ENCODE data around the gene MRPL39.

MRPL39 gene

GRCh38 chr21:25619198-25619597, 11.9 kb upstream of the MRPL39 start:
- no peak for TF ChIP-seq POU2F2 (IDR thresholded peaks at IDR 0.05; ENCODE audit: low read depth, low read length)
- no peak for TF ChIP-seq POLR2AphosphoS5 (IDR thresholded peaks at IDR 0.05; ENCODE audit: low read depth, low read length)
- no peak for TF ChIP-seq TAF1 (IDR thresholded peaks at IDR 0.05; ENCODE audit: low read depth, low read length)
- no peak for TF ChIP-seq POLR2A (IDR thresholded peaks at IDR 0.05; ENCODE audit: low read depth, low read length)
- TF ChIP-seq SPI1 (IDR thresholded peaks at IDR 0.05; ENCODE audit: low read depth, low read length): no peak
- no peak for TF ChIP-seq PAX5 (IDR thresholded peaks at IDR 0.05; ENCODE audit: insufficient read depth, low read length, severe bottlenecking)
- FAIRE-seq (no peak), DNase-seq (ENCODE audit: insufficient read length, low spot score) (no peak)

GRCh38 chr21:25615880-25616279, 8.6 kb upstream of the MRPL39 start:
- FAIRE-seq (no peak), DNase-seq (ENCODE audit: insufficient read length, low spot score) (no peak)
- TF ChIP-seq POU2F2 (IDR thresholded peaks at IDR 0.05; ENCODE audit: low read depth, low read length) (no peak), TAF1 (IDR thresholded peaks at IDR 0.05; ENCODE audit: low read depth, low read length) (no peak), POLR2AphosphoS5 (IDR thresholded peaks at IDR 0.05; ENCODE audit: low read depth, low read length) (no peak), POLR2A (IDR thresholded peaks at IDR 0.05; ENCODE audit: low read depth, low read length) (no peak), SPI1 (IDR thresholded peaks at IDR 0.05; ENCODE audit: low read depth, low read length) (no peak), PAX5 (IDR thresholded peaks at IDR 0.05; ENCODE audit: insufficient read depth, low read length, severe bottlenecking) (no peak)

GRCh38 chr21:25614441-25614840, 7.2 kb upstream of the MRPL39 start:
- DNase-seq (ENCODE audit: insufficient read length, low spot score): no peak
- TF ChIP-seq TAF1 (IDR thresholded peaks at IDR 0.05; ENCODE audit: low read depth, low read length) (no peak), POU2F2 (IDR thresholded peaks at IDR 0.05; ENCODE audit: low read depth, low read length) (no peak), POLR2AphosphoS5 (IDR thresholded peaks at IDR 0.05; ENCODE audit: low read depth, low read length) (no peak), POLR2A (IDR thresholded peaks at IDR 0.05; ENCODE audit: low read depth, low read length) (no peak)
- FAIRE-seq: no peak

GRCh38 chr21:25608044-25608737, 910 bp upstream of the MRPL39 start:
- DNase-seq (ENCODE audit: insufficient read length, low spot score) (peak; percentile 39), FAIRE-seq (peak; percentile 95)
- TF ChIP-seq POU2F2 (IDR thresholded peaks at IDR 0.05; ENCODE audit: low read depth, low read length): 0 out of 2 replicates have a peak, but pooled peaks have one; percentile 16
- TF ChIP-seq SPI1 (IDR thresholded peaks at IDR 0.05; ENCODE audit: low read depth, low read length): no peak
- no peak for TF ChIP-seq PAX5 (IDR thresholded peaks at IDR 0.05; ENCODE audit: insufficient read depth, low read length, severe bottlenecking)

- DNase-seq (ENCODE audit: insufficient read length, low spot score) (no peak), FAIRE-seq (no peak)
- TF ChIP-seq POLR2AphosphoS5 (IDR thresholded peaks at IDR 0.05; ENCODE audit: low read depth, low read length) (0 out of 2 replicates have a peak, but pooled peaks have one; percentile 34), POLR2A (IDR thresholded peaks at IDR 0.05; ENCODE audit: low read depth, low read length) (no peak), POU2F2 (IDR thresholded peaks at IDR 0.05; ENCODE audit: low read depth, low read length) (no peak), SPI1 (IDR thresholded peaks at IDR 0.05; ENCODE audit: low read depth, low read length) (no peak)
Observed at GRCh38 chr21:25589887-25590286, 17.4 kb downstream of the MRPL39 start.

GRCh38 chr21:25586791-25587190, 20.5 kb downstream of the MRPL39 start:
- FAIRE-seq (no peak), DNase-seq (ENCODE audit: insufficient read length, low spot score) (no peak)
- TF ChIP-seq TAF1 (IDR thresholded peaks at IDR 0.05; ENCODE audit: low read depth, low read length) (no peak), POU2F2 (IDR thresholded peaks at IDR 0.05; ENCODE audit: low read depth, low read length) (no peak), PAX5 (IDR thresholded peaks at IDR 0.05; ENCODE audit: insufficient read depth, low read length, severe bottlenecking) (no peak), POLR2AphosphoS5 (IDR thresholded peaks at IDR 0.05; ENCODE audit: low read depth, low read length) (no peak), POLR2A (IDR thresholded peaks at IDR 0.05; ENCODE audit: low read depth, low read length) (peak; percentile 4), SPI1 (IDR thresholded peaks at IDR 0.05; ENCODE audit: low read depth, low read length) (no peak)

GRCh38 chr21:25586326-25586725, 21.0 kb downstream of the MRPL39 start:
- no peak for DNase-seq (ENCODE audit: insufficient read length, low spot score)
- FAIRE-seq: peak; percentile 48
- no peak for TF ChIP-seq PAX5 (IDR thresholded peaks at IDR 0.05; ENCODE audit: insufficient read depth, low read length, severe bottlenecking)
- peak; percentile 78 for TF ChIP-seq POLR2A (IDR thresholded peaks at IDR 0.05; ENCODE audit: low read depth, low read length)
- TF ChIP-seq POLR2AphosphoS5 (IDR thresholded peaks at IDR 0.05; ENCODE audit: low read depth, low read length): peak; percentile 68

- no peak for TF ChIP-seq TAF1 (IDR thresholded peaks at IDR 0.05; ENCODE audit: low read depth, low read length)
- peak; percentile 32; the same call in 1 of the 2 replicates for TF ChIP-seq POLR2A (IDR thresholded peaks at IDR 0.05; ENCODE audit: low read depth, low read length)
- peak; percentile 56; the same call in 1 of the 2 replicates for TF ChIP-seq POLR2AphosphoS5 (IDR thresholded peaks at IDR 0.05; ENCODE audit: low read depth, low read length)
- no peak for TF ChIP-seq SPI1 (IDR thresholded peaks at IDR 0.05; ENCODE audit: low read depth, low read length)
- DNase-seq (ENCODE audit: insufficient read length, low spot score) (no peak), FAIRE-seq (no peak)
Observed at GRCh38 chr21:25584833-25585676, 22.2 kb downstream of the MRPL39 start.

- peak; percentile 82 for FAIRE-seq
- TF ChIP-seq POU2F2 (IDR thresholded peaks at IDR 0.05; ENCODE audit: low read depth, low read length): peak; percentile 53; the same call in 1 of the 2 replicates
- TF ChIP-seq PAX5 (IDR thresholded peaks at IDR 0.05; ENCODE audit: insufficient read depth, low read length, severe bottlenecking): no peak
- TF ChIP-seq POLR2A (IDR thresholded peaks at IDR 0.05; ENCODE audit: low read depth, low read length): peak; percentile 52; the same call in 1 of the 2 replicates
- no peak for DNase-seq (ENCODE audit: insufficient read length, low spot score)
Observed at GRCh38 chr21:25583370-25584130, 23.7 kb downstream of the MRPL39 start.
